ENCODE measurements around the gene EPOP.
"Not testable (repeated sequence)": the region's sequence is repeated elsewhere in the genome, so short reads cannot be mapped to it uniquely, and the experiment has no call there.

EPOP gene

GRCh38 chr17:38673707-38674013 is 1.1 kb downstream of the EPOP start:
- peak; percentile 78 for DNase-seq

GRCh38 chr17:38672788-38673706 is 1.7 kb downstream of the EPOP start:
- no peak for DNase-seq

GRCh38 chr17:38671939-38672720 is 2.6 kb downstream of the EPOP start:
- DNase-seq = peak; percentile 59

- DNase-seq = peak; percentile 49
Observed at GRCh38 chr17:38669520-38669919, 5.2 kb downstream of the EPOP start.

GRCh38 chr17:38667787-38668122 is 7.0 kb downstream of the EPOP start:
- no peak for DNase-seq

- peak; percentile 92 for DNase-seq
Observed at GRCh38 chr17:38667099-38667786, 7.5 kb downstream of the EPOP start.

- DNase-seq = peak; percentile 51
Observed at GRCh38 chr17:38663964-38664644, 10.7 kb downstream of the EPOP start.

- DNase-seq = peak; percentile 98
Observed at GRCh38 chr17:38663125-38663751, 11.5 kb downstream of the EPOP start.

GRCh38 chr17:38660097-38661025 is 14.4 kb downstream of the EPOP start:
- peak; percentile 63 for DNase-seq

- DNase-seq = no peak
Observed at GRCh38 chr17:38659415-38659814, 15.3 kb downstream of the EPOP start.

GRCh38 chr17:38658741-38659345 is 15.9 kb downstream of the EPOP start:
- no peak for DNase-seq

GRCh38 chr17:38657824-38658740 is 16.7 kb downstream of the EPOP start:
- DNase-seq = peak; percentile 51

- peak; percentile 66 for DNase-seq
Observed at GRCh38 chr17:38656959-38657823, 17.6 kb downstream of the EPOP start.

GRCh38 chr17:38654411-38655398 is 20.1 kb downstream of the EPOP start:
- peak; percentile 52 for DNase-seq

GRCh38 chr17:38653679-38654078 is 21.1 kb downstream of the EPOP start:
- no peak for DNase-seq

- DNase-seq = no peak
Observed at GRCh38 chr17:38653230-38653629, 21.5 kb downstream of the EPOP start.

GRCh38 chr17:38650653-38651173 is 24.0 kb downstream of the EPOP start:
- DNase-seq = not testable (repeated sequence)
